Common myeloid progenitor, CD34-positive (primary cell): ENCODE results near the gene CKLF.

Source experiments
- CTCF ChIA-PET: fragments of 350-600 bp; sonication (Branson Sonifier 250); formaldehyde crosslinking; loops from one replicate; lab custom pipeline; 2021; ENCODE audit warnings: antibody characterized with exemption; lab: Charles Lee
- POLR2A ChIA-PET: fragments of 350-600 bp; sonication (Branson Sonifier 250); formaldehyde crosslinking; loops from one replicate; lab custom pipeline; 2021; ENCODE audit warnings: antibody characterized with exemption; lab: Charles Lee
- DNase-seq, 3 donors: peaks; one replicate each; pipeline versions ENCODE4 v3.0.0 to v3.0.0-alpha.2; 2013
- H3K27ac ChIP-seq, 2 experiments: 1 replicate in 1 of 2; 2 replicates in 1 of 2; pipeline ENCODE4 v1.7.0; 2013; ENCODE audit warnings: inconsistent platforms in 2 of 2, low read length in 2 of 2, mild to moderate bottlenecking in 2 of 2, low read depth in 1 of 2, moderate library complexity in 1 of 2; ENCODE audit not compliant: severe bottlenecking in 2 of 2, insufficient read depth in 1 of 2, poor library complexity in 1 of 2
- H3K27me3 ChIP-seq, 5 experiments: replicated peaks in 2 of 5; 1 replicate in 3 of 5; 2 replicates in 2 of 5; pipeline versions ENCODE4 v1.6.1 to v1.7.0; 2013; ENCODE audit warnings: low read length in 4 of 5, mild to moderate bottlenecking in 2 of 5, moderate library complexity in 2 of 5, inconsistent platforms in 1 of 5; ENCODE audit not compliant: insufficient read depth in 5 of 5, control insufficient read depth in 4 of 5
- H3K36me3 ChIP-seq, 4 experiments: 1 replicate in 2 of 4; 2 replicates in 2 of 4; pipeline versions ENCODE4 v1.6.1 to v1.7.0; 2013; ENCODE audit warnings: low read length in 3 of 4, control low read depth in 1 of 4, mild to moderate bottlenecking in 1 of 4; ENCODE audit not compliant: control insufficient read depth in 4 of 4, insufficient read depth in 4 of 4
- H3K4me1 ChIP-seq, 4 experiments: 1 replicate in 3 of 4; 2 replicates in 1 of 4; pipeline versions ENCODE4 v1.6.1 to v1.7.1; 2013; ENCODE audit warnings: low read length in 3 of 4, mild to moderate bottlenecking in 3 of 4, control low read depth in 1 of 4, inconsistent platforms in 1 of 4, moderate library complexity in 1 of 4; ENCODE audit not compliant: control insufficient read depth in 4 of 4, insufficient read depth in 4 of 4; ENCODE audit errors: control extremely low read depth in 1 of 4
- H3K4me3 ChIP-seq, 7 experiments: 1 replicate in 4 of 7; 2 replicates in 3 of 7; pipeline versions ENCODE4 v1.5.1 to v1.7.0; 2013; ENCODE audit warnings: mild to moderate bottlenecking in 7 of 7, low read length in 6 of 7, moderate library complexity in 6 of 7, inconsistent platforms in 2 of 7, low read depth in 2 of 7, control low read depth in 1 of 7; ENCODE audit not compliant: insufficient read depth in 4 of 7, control insufficient read depth in 1 of 7; ENCODE audit errors: extremely low read depth in 1 of 7
- H3K9me3 ChIP-seq, 5 experiments: 1 replicate in 4 of 5; 2 replicates in 1 of 5; pipeline versions ENCODE4 v1.6.1 to v1.7.1; 2013; ENCODE audit warnings: low read length in 4 of 5, mild to moderate bottlenecking in 2 of 5, inconsistent platforms in 1 of 5, low read depth in 1 of 5, moderate library complexity in 1 of 5; ENCODE audit not compliant: control insufficient read depth in 4 of 5, insufficient read depth in 2 of 5; ENCODE audit errors: control extremely low read depth in 1 of 5
- WGBS: methylation state at CpG from one replicate; pipeline ENCODE4 v1.1.5; 2013; ENCODE audit not compliant: insufficient coverage; 5-methylcytosine and 5-hydroxymethylcytosine counted together

The CKLF gene

DNA sequence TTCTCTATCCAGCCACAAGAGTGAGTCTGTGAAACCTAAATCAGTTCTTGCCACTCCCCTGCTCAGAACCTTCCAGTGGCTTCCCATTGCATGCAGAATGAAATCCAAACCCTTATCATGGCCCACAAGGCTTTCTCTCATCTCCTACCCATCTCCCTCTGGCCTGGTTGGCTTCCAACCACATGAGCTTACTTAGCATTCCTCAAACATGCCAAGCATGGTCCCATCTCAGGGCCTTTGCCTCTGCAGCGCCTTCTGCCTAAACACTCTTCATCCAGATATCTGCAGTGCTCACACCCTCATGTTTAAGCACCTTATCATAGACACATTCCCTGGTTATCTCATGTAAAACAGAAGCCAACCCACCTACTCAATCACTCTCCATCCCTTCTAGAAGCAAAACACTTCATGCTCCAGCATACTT, 18.0 kb upstream of the CKLF start:
- ChIA-PET CTCF (interaction anchor here (0.5 to 1.9 kb wide), 4 partner anchors 13 to 69 kb away, joined by 3 to 5 read pairs (median 4); no protein-coding TSS in a partner anchor), POLR2A (no interaction called here)
- H3K36me3 ChIP-seq, result peaks cover 7 to 42% (median 11%) of the 10 kb centered on the region in 4 experiments
- H3K4me1 ChIP-seq, result peaks cover 0 to under 1% (median 0%) of the 10 kb centered on the region in 4 experiments
- WGBS, result 100% methylated on average over 1 of the region's 1 CpG
- no peak overlapping the region for H3K4me3 ChIP-seq
- H3K9me3 ChIP-seq, result no peaks in the 10 kb centered on the region
- no peaks in the 10 kb centered on the region for H3K27me3 ChIP-seq
- no peak overlapping the region for H3K27ac ChIP-seq
- no peak for DNase-seq

- no peak for DNase-seq
- H3K9me3 ChIP-seq, result no peaks in the 10 kb centered on the region
- no peak overlapping the region for H3K27ac ChIP-seq
- ChIA-PET CTCF (interaction anchor here (0.9 to 1.4 kb wide), 3 partner anchors 8 to 27 kb away, joined by 4 to 5 read pairs (median 5); no protein-coding TSS in a partner anchor), POLR2A (interaction anchor here (0.6 kb wide), 1 partner anchor 53 kb away, joined by 8 read pairs; no protein-coding TSS in a partner anchor)
- H3K4me1 ChIP-seq, result peaks cover 5 to 10% (median 7%) of the 10 kb centered on the region in 4 experiments
- 86% methylated on average over 3 of the region's 4 CpGs for WGBS
- H3K27me3 ChIP-seq, result no peaks in the 10 kb centered on the region
- no peak overlapping the region for H3K4me3 ChIP-seq
- peaks cover 0 to 23% (median 5%) of the 10 kb centered on the region in 4 experiments for H3K36me3 ChIP-seq
Measured at GRCh38 chr16:66536525-66536924, 15.9 kb upstream of the CKLF start.

- Histone ChIP-seq H3K27me3 (no peaks in the 10 kb centered on the region), H3K36me3 (peaks cover 2 to 23% (median 4%) of the 10 kb centered on the region in 4 experiments), H3K9me3 (no peaks in the 10 kb centered on the region)
Measured at GRCh38 chr16:66537236-66537635, 15.1 kb upstream of the CKLF start.

DNA sequence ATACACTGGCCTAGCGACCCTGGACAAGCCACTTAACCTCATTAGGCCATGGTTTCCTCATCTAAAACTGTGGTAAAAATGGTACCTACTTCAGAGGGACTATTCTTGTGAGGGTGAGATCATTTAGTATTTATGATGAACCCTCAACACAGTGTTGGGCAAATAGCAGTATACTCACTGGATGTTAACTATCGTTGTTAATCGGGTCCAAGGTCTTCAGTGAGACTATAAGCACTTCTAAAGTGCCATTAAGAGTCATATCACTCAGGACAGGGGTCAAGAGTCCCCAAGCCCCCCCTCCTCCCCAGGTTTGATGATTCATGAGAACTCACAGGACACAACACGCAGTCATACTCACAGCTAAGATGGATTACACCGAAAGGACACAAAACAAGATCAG, 13.5 kb upstream of the CKLF start:
- ChIA-PET POLR2A (no interaction called here), CTCF (interaction anchor here (0.9 to 3.1 kb wide), 5 partner anchors 10 to 50 kb away, joined by 3 to 14 read pairs (median 5); no protein-coding TSS in a partner anchor)
- H3K36me3 ChIP-seq, result peaks cover 2 to 23% (median 4%) of the 10 kb centered on the region in 4 experiments
- DNase-seq, result no peak
- WGBS, result 100% methylated on average over 2 of the region's 5 CpGs
- H3K27ac ChIP-seq, result no peak overlapping the region
- no peak overlapping the region for H3K4me3 ChIP-seq
- H3K9me3 ChIP-seq, result no peaks in the 10 kb centered on the region
- peaks cover 5 to 12% (median 11%) of the 10 kb centered on the region in 4 experiments for H3K4me1 ChIP-seq
- no peaks in the 10 kb centered on the region for H3K27me3 ChIP-seq

More at GRCh38 chr16:66537236-66537635, 15.1 kb upstream of the CKLF start:
- Histone ChIP-seq H3K4me1 (peaks cover 5 to 10% (median 7%) of the 10 kb centered on the region in 4 experiments), H3K27ac (no peak overlapping the region), H3K4me3 (no peak overlapping the region)
- 100% methylated on average over 2 of the region's 2 CpGs for WGBS
- DNase-seq, result no peak
- ChIA-PET CTCF (interaction anchor here (0.9 to 1.4 kb wide), 3 partner anchors 9 to 26 kb away, joined by 4 to 5 read pairs (median 5); no protein-coding TSS in a partner anchor), POLR2A (no interaction called here)

DNA sequence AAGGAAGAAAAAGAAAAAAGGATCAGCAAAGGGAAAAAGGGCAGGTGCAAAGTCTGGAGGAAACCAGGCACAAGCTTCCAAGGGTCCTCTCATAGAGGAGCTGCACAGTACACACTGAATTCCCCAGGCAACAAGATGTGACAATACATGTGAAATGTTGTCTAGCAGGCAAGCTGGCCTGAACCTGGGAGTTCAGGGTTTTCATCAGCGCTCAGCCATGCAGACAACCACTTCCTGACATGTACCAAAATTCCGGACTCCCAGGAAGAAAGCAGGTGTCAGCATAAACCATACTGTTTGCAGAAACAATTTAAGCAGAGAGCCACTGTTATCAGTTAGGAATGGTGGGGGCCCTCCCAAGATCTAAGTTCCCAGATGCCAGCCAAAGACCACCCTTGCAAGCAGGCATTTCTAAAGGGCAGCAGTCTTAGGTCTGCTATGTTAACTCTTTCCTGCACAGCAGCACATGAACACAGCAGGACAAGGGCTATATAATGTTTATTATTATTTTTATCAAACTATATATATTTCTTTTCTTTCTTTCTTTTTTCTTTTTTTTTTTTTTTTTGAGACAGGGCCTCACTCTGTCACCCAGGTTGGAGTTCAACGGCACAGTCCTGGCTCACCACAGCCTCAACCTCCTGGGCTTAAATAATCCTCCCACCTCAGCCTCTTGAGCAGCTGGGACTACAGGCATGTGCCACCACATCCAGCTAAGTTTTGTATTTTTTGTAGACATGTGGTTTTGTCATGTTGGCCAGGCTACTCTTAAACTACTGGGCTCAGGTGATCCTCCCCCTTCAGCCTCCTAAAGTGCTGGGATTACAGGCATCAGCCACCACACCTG, 12.5 kb upstream of the CKLF start:
- H3K27ac ChIP-seq, result no peak overlapping the region
- no peaks in the 10 kb centered on the region for H3K27me3 ChIP-seq
- ChIA-PET CTCF (interaction anchor here (1.2 to 3.1 kb wide), 6 partner anchors 9 to 50 kb away, joined by 3 to 14 read pairs (median 4); partner anchors contain the start of gene CKLF), POLR2A (interaction anchor here (0.8 to 1.0 kb wide), 2 partner anchors 10 to 18 kb away, joined by 3 to 4 read pairs; no protein-coding TSS in a partner anchor)
- peaks cover 5 to 20% (median 19%) of the 10 kb centered on the region in 4 experiments for H3K4me1 ChIP-seq
- H3K36me3 ChIP-seq, result peaks cover 2 to 23% (median 4%) of the 10 kb centered on the region in 4 experiments
- no peak for DNase-seq
- peak overlapping the region in 1 of 7 experiments; percentile 11 for H3K4me3 ChIP-seq
- no peaks in the 10 kb centered on the region for H3K9me3 ChIP-seq
- WGBS, result 0% methylated on average over 2 of the region's 3 CpGs

GRCh38 chr16:66541388-66542355, 10.7 kb upstream of the CKLF start:
- DNase-seq, result no peak
- Histone ChIP-seq H3K27me3 (no peaks in the 10 kb centered on the region), H3K4me3 (no peak overlapping the region), H3K4me1 (peaks cover 5 to 20% (median 19%) of the 10 kb centered on the region in 4 experiments), H3K36me3 (peaks cover 2 to 12% (median 3%) of the 10 kb centered on the region in 4 experiments), H3K27ac (no peak overlapping the region), H3K9me3 (no peaks in the 10 kb centered on the region)
- 95% methylated on average over 13 of the region's 18 CpGs for WGBS
- ChIA-PET CTCF (interaction anchor here (1.3 to 2.3 kb wide), 6 partner anchors 10 to 47 kb away, joined by 3 to 13 read pairs (median 4); partner anchors contain the start of gene CKLF), POLR2A (no interaction called here)
